ENCODE measurements around the gene MTRFR.
"Not testable (repeated sequence)": the region's sequence is repeated elsewhere in the genome, so short reads cannot be mapped to it uniquely, and the experiment has no call there.

MTRFR gene

GRCh38 chr12:123248996-123249741 is 15.9 kb downstream of the MTRFR start:
- not testable (repeated sequence) for DNase-seq (ENCODE audit: low spot score)

DNA sequence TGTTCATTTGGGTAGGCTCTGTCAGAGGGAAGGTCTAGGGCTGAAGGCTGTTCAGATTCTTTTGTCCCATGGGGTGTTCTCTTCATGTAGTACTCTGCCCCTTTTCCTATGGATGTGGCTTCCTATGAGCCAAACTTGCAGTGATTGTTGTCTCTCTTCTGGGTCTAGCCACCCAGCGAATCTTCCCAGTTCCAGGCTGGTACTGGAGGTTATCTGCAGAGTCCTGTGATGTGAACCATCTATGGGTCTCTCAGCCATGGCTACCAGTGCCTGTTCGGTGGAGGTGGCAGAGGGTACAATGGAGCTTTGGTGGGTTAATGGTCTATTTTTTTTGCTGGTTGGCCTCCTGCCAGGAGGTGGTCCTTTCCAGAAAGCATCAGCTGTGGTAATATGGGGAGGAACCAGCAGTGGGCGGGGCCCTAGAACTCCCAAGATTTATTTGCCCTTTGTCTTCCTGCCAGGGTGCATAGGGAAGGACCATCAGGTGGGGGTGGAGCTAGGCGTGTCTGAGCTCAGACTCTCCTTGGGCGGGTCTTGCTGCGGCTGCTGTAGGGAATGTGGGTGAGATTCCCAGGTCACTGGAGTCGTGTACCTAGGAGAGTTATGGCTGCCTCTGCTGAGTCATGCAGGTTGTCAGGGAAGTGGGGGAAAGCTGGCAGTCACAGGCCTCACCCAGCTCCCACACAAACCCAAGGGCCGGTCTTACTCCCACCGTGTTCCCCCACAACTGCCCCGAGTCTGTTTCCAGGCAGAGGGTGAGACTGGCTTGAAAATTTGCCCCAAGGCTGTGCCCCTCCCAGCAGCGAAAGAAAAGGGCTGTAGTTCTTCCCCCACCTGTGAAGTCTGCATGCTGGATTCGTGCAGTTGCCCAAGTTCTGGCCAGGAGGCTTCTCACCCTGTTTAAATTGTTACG is 17.5 kb downstream of the MTRFR start:
- no peak for DNase-seq (ENCODE audit: low spot score)

DNA sequence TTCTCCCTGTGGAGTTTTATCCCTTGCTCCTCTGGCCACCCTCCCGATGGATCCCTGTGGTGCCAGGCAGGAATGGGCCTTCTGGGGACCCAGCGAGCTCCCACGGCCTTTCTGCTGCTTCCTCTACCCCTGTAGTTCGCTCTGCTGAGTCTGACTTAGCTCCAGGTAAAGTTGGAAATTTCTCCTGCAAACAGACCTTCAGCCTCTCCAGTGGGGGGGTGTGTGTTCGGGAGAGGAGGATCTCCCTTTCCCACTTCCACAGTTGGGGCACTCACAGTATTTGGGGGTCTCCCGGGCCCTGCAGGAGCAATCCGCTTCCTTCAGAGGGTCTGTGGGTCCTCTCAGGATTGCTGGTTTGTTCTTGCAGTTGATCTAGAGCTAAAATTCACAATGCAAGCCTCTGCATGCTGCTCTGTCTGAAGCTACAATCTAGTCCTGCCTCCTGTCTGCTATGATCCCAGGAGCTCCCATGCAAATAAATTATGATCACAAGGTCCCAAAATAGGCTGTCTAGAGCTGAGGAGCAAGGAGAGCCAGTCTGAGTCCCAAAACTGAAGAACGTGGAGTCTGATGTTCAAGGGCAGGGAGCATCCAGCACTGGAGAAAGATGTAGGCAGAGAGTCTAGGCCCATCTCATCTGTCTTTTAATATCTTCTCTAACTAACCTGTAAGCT is 18.3 kb downstream of the MTRFR start:
- DNase-seq (ENCODE audit: low spot score), result no peak

DNA sequence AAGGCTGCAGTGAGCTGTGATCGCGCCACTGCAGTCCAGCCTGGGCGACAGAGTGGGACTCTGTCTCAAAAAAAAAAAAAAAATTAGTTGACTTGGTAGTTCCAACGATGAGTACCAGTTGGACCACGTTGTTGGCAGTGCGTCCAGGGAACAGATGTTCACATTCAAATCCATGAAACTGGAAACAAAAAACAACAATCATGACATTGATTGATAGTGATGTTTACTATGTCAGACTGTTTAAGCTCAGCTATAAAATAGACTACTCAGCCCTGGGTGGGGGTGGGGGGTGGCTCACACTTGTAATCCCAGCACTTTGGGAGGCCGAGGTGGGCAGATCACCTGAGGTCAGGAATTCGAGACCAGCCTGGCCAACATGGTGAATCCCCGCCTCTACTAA is 19.1 kb downstream of the MTRFR start:
- not testable (repeated sequence) for DNase-seq (ENCODE audit: low spot score)

GRCh38 chr12:123253641-123254459 is 20.6 kb downstream of the MTRFR start:
- DNase-seq (ENCODE audit: low spot score), result no peak

DNA sequence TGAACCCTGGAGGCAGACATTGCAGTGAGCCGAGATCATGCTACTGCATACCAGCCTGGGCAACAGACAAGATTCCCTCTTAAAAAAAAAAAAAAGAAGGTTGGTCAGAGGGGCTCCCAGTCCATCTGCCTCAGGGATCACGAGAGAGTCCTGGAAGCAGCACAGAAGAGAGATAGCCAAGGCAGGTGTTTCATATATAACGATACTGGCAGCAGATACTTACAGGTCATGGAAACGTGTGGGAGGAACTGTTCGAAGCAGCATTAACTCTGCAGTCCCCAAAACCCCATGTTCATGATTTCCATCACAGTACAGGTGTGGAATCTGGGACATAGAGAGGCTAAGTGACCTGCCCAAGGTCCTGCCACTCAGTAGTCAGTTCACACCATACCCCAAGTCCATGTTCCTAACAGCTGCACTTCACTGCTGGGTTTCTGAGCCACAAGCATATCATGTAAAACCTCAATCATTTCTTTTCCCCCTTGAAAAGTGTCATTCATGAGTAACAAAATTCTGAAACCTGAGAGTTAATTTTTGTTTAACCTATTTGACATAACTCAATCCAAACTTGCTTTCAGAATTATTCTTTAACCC is 21.7 kb downstream of the MTRFR start:
- no peak for DNase-seq (ENCODE audit: low spot score)

- DNase-seq (ENCODE audit: low spot score), result no peak
These were observed 25.4 kb downstream of the MTRFR start for GRCh38 chr12:123258593-123258992.

- no peak for DNase-seq (ENCODE audit: low spot score)
These were observed 26.8 kb downstream of the MTRFR start for GRCh38 chr12:123260081-123260480.

DNA sequence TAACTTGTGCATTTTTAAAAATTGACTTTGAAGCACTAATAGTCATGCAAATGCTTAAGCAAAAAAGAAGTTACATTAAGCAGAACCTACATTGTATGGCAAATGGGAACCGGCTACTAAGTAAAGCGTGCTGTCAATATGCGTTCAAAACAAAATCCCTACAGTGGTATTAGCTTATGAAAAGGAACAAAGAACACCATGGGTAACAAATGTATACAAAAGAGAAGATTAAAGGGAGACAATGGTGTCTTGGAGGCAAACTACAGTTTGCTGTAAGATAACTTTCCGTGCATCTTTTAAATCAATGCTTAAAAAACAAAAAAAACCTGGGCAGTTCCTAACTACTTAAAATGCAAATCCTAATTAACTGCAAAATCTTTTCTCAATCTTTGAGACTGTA is 28.0 kb downstream of the MTRFR start:
- no peak for DNase-seq (ENCODE audit: low spot score)

DNA sequence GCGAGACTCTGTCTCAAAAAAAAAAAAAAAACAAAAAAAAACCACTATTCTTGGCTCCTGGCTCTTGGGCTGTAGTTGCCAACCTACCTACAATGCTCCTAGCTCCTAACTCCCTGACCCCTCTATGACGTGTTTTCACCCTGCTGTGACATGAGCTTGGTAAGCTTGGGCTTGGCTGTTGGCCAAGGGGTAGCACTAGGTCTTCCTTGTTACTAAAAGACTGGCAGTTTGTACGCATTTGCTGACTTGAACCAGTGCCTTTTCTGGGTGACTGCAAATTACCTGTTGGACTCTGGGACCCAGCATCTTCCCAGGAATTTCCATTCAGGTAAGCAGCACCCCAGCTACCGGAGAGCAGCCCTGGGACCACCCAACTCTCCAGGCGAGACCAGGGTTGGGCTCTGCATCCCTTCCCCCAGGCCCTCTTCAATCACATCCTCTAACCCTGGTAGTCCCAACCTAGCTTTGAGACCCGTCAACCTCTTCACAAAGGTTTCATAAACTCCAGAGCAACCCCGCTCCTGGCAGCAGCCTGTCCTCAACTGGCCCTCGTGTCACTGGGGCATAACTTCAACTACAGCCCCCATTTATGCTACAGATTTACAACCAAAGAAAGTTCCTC is 30.1 kb downstream of the MTRFR start:
- no peak for DNase-seq (ENCODE audit: low spot score)

- DNase-seq (ENCODE audit: low spot score), result no peak
These were observed 31.4 kb downstream of the MTRFR start for GRCh38 chr12:123264642-123265041.

- no peak for DNase-seq (ENCODE audit: low spot score)
These were observed 32.8 kb downstream of the MTRFR start for GRCh38 chr12:123265851-123266678.

- DNase-seq (ENCODE audit: low spot score), result no peak
These were observed 33.5 kb downstream of the MTRFR start for GRCh38 chr12:123266679-123267277.

DNA sequence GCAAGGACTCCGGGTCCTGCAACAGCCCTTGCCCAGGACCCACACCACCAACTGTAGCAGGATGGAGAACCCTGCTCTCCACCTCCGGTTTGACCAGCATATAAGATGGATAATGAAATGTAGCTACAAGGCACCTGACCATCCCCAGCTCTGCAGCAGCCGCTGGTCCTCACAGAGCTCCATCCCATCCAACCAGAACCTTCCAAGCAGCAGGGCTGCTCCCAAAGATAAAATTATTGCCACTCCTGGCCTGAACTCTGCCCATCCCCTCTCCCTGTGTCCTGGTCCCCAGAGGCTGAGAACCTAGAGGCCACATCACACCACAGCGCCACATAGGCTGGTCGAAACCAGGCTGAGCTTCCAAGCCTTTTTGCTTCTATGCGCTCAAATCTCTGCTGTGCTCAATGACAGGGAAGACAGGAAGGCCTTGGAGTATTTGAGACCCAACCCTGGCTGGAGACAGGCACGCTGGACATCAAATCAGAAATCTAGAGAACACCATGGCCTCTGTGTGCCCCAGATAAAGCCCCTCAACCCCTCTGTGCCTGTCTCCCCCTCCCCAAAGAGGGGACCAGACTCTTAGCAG is 34.2 kb downstream of the MTRFR start:
- no peak for DNase-seq (ENCODE audit: low spot score)

GRCh38 chr12:123267991-123268843 is 35.0 kb downstream of the MTRFR start:
- no peak for DNase-seq (ENCODE audit: low spot score)

DNA sequence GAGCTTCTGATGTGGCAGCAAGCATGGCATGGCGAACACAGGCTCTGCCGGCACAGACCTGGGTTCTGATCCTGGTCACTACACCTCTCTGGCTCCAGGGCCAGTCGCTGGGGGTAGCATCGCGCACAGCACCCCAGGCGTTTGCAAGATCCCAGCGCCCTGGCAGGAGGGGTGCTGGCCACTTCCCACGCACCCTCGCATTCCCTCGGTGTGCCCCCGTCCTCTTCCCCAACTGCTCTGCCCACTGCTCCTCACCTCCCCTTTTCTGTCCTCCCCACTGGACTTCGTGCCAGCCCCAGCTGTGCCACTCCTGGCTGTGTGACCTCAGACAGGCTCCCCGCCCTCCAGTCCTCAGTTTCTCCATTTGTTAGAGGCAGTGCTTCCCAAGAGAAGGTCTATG is 35.6 kb downstream of the MTRFR start:
- no peak for DNase-seq (ENCODE audit: low spot score)

GRCh38 chr12:123269395-123269892 is 36.2 kb downstream of the MTRFR start:
- peak; percentile 67 for DNase-seq (ENCODE audit: low spot score)

DNA sequence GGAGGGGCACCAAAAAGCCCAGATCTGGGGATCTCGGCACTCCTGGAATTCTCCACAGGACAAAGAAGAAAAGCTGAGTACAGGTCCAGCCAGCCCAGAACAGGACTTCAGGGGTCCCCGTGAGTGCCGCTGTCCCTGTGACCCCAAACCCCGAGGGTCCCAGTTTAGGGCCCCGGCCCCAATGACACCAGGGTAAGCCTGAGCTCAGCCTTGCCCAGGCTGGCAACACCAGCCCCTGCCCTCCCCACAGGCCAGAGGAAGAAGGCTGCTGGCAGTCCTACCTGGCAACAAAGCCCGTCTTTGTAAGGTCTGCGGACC is 36.6 kb downstream of the MTRFR start:
- DNase-seq (ENCODE audit: low spot score), result no peak
